H1 (cell line): Measurements from ENCODE around the gene C13orf42.

Source experiments
- EZH2 ChIP-seq: fragments of 200-600 bp; sonication (generic); IDR thresholded peaks from 2 replicates; pipeline ENCODE4 v1.7.1; 2012; ENCODE audit warnings: low read depth, mild to moderate bottlenecking, moderate library complexity, low read length, inconsistent platforms; ENCODE audit not compliant: severe bottlenecking
- POLR2A ChIP-seq, 2 experiments: IDR thresholded peaks; 1 replicate in 1 of 2; 2 replicates in 1 of 2; pipeline ENCODE4 v1.6.1; 2011; ENCODE audit warnings: low read depth in 2 of 2, low read length in 2 of 2, mild to moderate bottlenecking in 2 of 2; ENCODE audit errors: control extremely low read depth in 1 of 2
- RBBP5 ChIP-seq: IDR thresholded peaks from 2 replicates; pipeline ENCODE4 v1.7.1; 2012; ENCODE audit warnings: low read depth, mild to moderate bottlenecking, inconsistent platforms, low read length, moderate library complexity, borderline replicate concordance
- SIRT6 ChIP-seq: IDR thresholded peaks from one replicate; pipeline ENCODE4 v1.7.1; 2012; ENCODE audit warnings: low read length, inconsistent platforms
- TF ChIP-seq, protein P1 (sequence below): IDR thresholded peaks from 2 replicates; pipeline ENCODE4 v1.6.1; 2012; ENCODE audit warnings: inconsistent platforms
- TF ChIP-seq, protein P2 (sequence below), 3 experiments: IDR thresholded peaks; 1 replicate in 2 of 3; 2 replicates in 1 of 3; pipeline versions ENCODE4 v1.5.1 to v1.6.1; 2011; ENCODE audit warnings: low read length in 3 of 3, mild to moderate bottlenecking in 3 of 3, inconsistent platforms in 2 of 3, low read depth in 1 of 3, moderate library complexity in 1 of 3; ENCODE audit not compliant: insufficient read depth in 1 of 3; ENCODE audit errors: control extremely low read depth in 1 of 3

GRCh38 chr13:51113969-51114368 is 2.9 kb upstream of the C13orf42 start:
- TF ChIP-seq, protein P1, sequence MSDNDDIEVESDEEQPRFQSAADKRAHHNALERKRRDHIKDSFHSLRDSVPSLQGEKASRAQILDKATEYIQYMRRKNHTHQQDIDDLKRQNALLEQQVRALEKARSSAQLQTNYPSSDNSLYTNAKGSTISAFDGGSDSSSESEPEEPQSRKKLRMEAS, result no peak
- no peak for TF ChIP-seq EZH2
- no peak for TF ChIP-seq POLR2A (IDR thresholded peaks at IDR 0.05; ENCODE audit: control extremely low read depth in 1 of 2, low read depth in 2 of 2, low read length in 2 of 2)
- TF ChIP-seq SIRT6, result no peak
- no peak for TF ChIP-seq RBBP5
- TF ChIP-seq, protein P2, sequence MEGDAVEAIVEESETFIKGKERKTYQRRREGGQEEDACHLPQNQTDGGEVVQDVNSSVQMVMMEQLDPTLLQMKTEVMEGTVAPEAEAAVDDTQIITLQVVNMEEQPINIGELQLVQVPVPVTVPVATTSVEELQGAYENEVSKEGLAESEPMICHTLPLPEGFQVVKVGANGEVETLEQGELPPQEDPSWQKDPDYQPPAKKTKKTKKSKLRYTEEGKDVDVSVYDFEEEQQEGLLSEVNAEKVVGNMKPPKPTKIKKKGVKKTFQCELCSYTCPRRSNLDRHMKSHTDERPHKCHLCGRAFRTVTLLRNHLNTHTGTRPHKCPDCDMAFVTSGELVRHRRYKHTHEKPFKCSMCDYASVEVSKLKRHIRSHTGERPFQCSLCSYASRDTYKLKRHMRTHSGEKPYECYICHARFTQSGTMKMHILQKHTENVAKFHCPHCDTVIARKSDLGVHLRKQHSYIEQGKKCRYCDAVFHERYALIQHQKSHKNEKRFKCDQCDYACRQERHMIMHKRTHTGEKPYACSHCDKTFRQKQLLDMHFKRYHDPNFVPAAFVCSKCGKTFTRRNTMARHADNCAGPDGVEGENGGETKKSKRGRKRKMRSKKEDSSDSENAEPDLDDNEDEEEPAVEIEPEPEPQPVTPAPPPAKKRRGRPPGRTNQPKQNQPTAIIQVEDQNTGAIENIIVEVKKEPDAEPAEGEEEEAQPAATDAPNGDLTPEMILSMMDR (IDR thresholded peaks at IDR 0.05; ENCODE audit: control extremely low read depth in 1 of 3, insufficient read depth in 1 of 3, low read depth in 1 of 3, low read length in 3 of 3), result no peak
